Peyer's patch (tissue), 4 donors: ENCODE results near the gene SPATA7.

Experiments
- POLR2A ChIP-seq, 2 donors: fragments of 450-650 bp; IDR thresholded peaks; one replicate each; pipeline ENCODE4 v1.5.1; 2017; ENCODE audit warnings: antibody characterized with exemption in 2 of 2, mild to moderate bottlenecking in 2 of 2, moderate library complexity in 2 of 2
- TF ChIP-seq, protein P1 (sequence below), 6 experiments: fragments of 450-650 bp in 4 of 6; fragments of 200-600 bp in 2 of 6; sonication (generic) in 1 of 6; IDR thresholded peaks; one replicate each; pipeline ENCODE4 v1.5.1; 2017 to 2019; ENCODE audit warnings: antibody characterized with exemption in 6 of 6, mild to moderate bottlenecking in 3 of 6, moderate library complexity in 1 of 6

DNA sequence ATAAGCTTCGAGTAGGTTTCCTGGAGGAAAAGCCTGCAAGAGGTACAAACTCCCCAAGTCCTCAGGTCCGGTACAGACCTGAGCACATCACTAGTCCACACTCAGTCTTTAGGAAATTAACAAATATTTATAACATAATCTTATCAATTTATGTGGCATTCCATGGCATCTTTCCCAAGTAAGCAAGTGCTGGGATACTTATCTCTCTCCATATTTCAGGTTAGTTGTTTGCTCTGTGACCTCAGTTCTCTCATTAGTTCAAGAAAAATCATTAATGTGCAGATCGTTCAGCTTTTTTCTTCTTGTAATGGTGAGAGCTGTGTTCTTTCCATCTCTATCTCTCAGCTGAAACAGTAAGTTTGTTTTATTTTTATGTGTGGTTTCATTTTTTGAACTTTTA is 34.7 kb downstream of the SPATA7 start:
- TF ChIP-seq, protein P1, sequence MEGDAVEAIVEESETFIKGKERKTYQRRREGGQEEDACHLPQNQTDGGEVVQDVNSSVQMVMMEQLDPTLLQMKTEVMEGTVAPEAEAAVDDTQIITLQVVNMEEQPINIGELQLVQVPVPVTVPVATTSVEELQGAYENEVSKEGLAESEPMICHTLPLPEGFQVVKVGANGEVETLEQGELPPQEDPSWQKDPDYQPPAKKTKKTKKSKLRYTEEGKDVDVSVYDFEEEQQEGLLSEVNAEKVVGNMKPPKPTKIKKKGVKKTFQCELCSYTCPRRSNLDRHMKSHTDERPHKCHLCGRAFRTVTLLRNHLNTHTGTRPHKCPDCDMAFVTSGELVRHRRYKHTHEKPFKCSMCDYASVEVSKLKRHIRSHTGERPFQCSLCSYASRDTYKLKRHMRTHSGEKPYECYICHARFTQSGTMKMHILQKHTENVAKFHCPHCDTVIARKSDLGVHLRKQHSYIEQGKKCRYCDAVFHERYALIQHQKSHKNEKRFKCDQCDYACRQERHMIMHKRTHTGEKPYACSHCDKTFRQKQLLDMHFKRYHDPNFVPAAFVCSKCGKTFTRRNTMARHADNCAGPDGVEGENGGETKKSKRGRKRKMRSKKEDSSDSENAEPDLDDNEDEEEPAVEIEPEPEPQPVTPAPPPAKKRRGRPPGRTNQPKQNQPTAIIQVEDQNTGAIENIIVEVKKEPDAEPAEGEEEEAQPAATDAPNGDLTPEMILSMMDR (IDR thresholded peaks at IDR 0.05) = no peak
- TF ChIP-seq POLR2A (IDR thresholded peaks at IDR 0.05) = no peak
